GM19463 (cell line): Measurements from ENCODE around the gene ASB6.
"Not testable (repeated sequence)": the region's sequence is repeated elsewhere in the genome, so short reads cannot be mapped to it uniquely, and the experiment has no call there.

ENCODE experiments used
- ATAC-seq: cut with Tn5 transposase; IDR thresholded peaks from one replicate; pipeline ENCODE4 v1.9.1; 2021; ENCODE audit warnings: mild to moderate bottlenecking, moderate library complexity; ENCODE audit not compliant: unreplicated experiment

ASB6 gene

GRCh38 chr9:129667850-129668249 is 25.9 kb upstream of the ASB6 start:
- no peak for ATAC-seq

DNA sequence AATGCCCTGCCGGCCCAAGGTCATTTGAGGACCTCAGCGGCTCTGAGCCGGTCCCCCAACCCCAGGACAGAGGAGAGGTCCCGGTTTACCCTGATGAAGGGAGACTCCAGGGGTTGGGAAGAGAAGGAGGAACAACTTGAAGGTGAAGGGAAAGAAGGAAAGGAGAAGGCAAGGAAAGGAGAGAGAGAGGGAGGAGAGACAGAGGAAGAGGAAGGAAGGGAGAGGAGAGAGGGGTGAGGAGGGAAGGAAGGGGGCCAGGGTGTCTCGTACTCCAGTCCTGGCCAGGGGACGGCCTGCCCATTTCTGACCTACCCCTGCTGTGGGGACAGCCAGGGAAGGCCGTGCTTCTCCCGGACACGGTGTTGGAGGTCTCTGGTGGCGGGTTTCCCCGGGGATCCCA is 25.4 kb upstream of the ASB6 start:
- no peak for ATAC-seq

DNA sequence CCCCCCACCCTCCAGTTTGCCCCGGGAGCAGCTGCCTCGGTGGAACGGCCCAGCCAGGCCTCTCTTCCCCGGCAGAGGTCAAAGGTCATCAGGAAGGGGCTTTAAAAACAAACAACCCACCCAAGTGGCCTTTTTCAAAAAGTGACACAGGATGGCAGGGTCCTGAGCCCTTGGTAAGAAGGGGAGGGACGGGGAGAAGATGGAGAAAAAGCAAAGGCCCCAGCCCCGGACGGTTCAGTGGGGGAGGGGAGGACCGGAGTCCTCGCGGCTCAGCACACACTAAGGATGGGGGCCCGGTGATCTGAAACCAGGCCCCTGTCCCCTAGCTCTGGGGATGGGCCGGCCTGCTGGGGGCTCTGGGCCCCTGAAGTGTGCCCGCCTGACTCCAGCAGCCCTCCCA is 24.6 kb upstream of the ASB6 start:
- no peak for ATAC-seq

DNA sequence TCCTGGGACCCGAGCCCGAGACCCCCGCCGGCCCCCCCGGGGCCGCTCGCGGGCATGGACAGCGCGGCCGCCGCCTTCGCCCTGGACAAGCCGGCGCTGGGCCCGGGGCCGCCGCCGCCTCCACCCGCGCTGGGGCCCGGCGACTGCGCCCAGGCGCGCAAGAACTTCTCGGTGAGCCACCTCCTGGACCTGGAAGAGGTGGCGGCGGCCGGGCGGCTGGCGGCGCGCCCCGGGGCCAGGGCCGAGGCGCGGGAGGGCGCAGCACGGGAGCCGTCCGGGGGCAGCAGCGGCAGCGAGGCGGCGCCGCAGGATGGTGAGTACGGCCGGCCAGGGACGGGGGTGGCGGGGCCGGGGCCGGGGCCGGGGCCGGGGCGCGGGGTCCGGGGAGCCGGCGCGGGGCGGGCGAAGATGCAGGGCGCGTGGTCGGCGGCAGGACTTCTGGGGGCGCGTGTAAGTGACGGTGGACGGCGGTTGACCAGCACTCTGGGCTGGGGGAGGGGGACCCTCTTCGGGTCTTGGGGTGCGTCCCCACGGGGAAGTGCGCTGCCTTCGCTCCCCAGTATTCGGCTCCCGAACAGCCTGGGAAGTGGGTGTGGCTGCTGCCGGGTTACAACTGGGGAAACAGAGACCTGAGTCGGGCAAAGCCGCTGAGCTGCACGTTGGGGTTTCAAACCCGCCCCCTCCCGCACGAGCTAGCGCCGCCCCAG is 24.0 kb upstream of the ASB6 start:
- ATAC-seq = no peak

- ATAC-seq = no peak
These were observed 23.4 kb upstream of the ASB6 start, which contains the start of gene PRRX2 for GRCh38 chr9:129665389-129665775. Gene PRRX2, plus strand, starts transcription at chr9:129665647. Its CDS starts 221 bp downstream, at chr9:129665868.

GRCh38 chr9:129664746-129665388 is 22.9 kb upstream of the ASB6 start:
- no peak for ATAC-seq

DNA sequence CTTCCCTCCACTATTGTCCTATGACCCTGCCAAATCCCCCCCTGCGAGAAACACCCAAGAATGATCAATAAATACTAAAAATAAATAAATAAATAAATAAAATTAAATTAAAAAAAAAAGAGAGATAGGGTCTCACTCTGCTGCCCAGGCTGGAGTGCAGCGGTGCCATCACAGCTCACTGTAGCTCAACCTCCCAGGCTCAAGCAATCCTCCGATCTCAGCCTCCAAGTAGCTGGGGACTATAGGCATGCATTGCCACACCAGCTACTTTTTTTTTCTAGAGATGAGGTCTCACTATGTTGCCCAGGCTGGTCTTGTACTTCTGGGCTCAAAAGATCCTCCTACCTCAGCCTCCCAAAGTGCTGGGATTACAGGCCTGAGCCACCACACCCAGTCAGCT is 20.3 kb upstream of the ASB6 start:
- ATAC-seq = not testable (repeated sequence)

DNA sequence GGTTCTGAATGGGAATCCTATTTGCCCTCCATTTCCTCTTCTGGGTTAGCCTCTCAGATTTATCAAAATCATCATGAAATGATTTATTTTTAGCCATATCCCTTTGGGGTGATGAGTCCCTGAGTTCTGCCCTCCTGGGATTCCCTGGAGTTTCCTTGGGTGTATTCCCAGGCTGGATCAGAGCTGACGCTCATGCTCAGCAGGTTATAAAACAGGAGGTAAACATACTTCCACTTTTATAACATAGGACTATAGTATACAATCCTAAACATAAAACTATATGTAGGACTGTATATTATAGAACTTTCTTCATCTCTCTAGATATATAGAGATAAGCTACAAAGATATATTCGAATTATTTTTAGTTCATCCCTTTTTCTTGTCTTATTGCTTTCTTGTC is 19.1 kb upstream of the ASB6 start:
- ATAC-seq = no peak

GRCh38 chr9:129656795-129657390 is 14.9 kb upstream of the ASB6 start:
- ATAC-seq = no peak

GRCh38 chr9:129655696-129656095 is 13.7 kb upstream of the ASB6 start:
- ATAC-seq = no peak

GRCh38 chr9:129655154-129655553 is 13.2 kb upstream of the ASB6 start:
- ATAC-seq = no peak

DNA sequence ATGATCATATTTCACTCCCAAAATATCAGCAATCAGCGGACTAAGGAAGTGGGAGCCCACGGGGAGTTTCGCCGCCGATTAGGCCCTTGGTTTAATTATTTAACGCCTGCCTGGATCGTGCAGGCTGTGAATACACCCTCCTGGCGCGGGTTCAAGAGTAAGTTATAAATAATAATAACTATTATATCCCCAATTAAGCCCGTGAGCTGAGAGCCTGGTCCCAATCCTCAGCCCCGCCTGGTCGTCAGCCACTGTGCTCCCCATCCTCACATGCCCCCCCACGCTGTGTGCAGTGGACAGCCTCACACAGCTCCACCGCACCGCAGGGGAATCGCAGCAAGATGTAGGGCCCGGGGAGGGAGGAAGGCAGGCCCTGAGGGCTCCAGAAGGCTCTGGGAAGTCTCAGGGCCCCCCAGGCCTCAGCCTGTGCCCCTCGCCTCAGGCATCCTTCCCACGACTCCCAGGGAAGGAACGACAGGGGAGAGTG is 12.6 kb upstream of the ASB6 start:
- ATAC-seq = no peak

GRCh38 chr9:129653823-129654553 is 12.0 kb upstream of the ASB6 start:
- no peak for ATAC-seq

GRCh38 chr9:129650680-129651235 is 8.8 kb upstream of the ASB6 start:
- ATAC-seq = no peak

DNA sequence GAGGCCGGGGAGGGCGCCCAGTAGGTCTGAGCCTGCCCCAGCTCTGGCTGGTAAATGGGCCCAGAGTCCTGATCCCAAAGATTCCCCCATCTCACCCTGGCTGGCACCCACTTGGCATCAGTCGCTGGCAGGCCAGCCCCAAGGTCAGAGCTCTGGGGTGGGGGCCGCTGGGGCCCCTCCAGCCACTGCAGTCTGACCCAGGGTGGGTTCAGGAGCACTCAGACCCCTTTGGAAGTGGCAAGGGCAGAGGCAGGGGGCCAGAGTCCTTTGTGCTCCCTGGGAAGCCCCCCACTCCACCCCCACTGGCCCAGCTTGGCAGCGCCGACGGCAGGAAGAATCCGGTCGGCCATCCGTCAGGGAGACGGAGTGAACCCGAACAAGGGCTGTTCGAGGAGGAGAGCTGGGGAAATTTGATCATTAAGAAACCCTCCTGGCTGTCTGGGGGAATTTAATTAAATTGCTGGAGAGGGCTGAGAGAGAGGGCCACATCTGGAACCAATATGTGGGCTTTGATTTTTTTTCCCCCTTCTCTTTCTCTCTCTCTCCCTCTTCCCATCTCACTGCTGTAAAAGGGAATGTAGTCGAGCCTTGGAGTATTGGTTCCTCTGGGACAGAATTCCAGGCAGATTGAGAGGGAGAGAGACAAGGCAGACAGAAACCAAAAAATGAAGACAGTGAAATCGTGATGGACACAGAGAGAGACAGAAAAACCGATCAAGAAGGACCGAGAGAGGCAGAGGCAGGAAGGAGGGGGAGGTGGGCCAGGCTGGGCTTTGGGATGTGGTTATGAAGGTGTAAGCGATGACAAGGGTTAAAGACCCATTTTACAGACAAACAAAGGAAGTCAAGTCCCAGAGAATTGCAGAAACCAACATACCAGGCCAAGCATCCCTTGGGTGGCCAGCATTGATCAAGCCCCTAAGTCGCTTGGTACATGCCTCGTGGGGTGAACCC is 8.1 kb upstream of the ASB6 start:
- no peak for ATAC-seq

GRCh38 chr9:129648764-129649115 is 6.8 kb upstream of the ASB6 start:
- no peak for ATAC-seq

DNA sequence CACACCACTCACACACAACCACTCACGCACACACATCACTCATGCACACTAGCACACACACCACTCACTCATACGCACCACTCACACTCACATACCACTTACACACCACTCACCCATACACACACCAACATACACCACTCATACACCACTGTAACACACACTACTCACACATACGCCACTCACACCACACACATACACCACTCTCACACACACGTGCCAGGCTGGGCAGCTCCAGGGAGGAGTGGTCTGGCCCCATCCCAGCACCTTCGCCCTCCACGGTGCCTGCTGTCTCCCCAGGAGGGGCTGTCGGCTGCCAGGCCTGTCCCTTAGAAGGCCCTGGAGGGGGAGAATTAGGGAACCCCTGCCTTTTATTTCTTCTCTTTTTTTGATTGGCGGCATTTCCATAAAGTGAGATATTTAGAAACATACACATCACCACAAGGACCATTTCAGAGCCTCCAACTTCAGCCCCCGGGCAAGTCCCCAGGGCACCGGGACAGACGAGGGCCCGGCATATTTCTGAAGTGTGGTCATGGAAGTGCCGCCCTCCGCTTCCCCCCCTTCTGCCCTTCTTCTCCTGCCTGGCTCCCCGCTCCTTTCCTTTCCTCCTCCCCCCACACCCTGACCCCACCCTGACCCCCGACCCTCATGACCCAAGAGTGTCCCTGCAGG is 6.3 kb upstream of the ASB6 start:
- ATAC-seq = no peak

- ATAC-seq = no peak
These were observed 5.7 kb upstream of the ASB6 start for GRCh38 chr9:129647635-129648034.

- no peak for ATAC-seq
These were observed 4.7 kb upstream of the ASB6 start for GRCh38 chr9:129646654-129647053.

GRCh38 chr9:129646252-129646651 is 4.3 kb upstream of the ASB6 start:
- no peak for ATAC-seq
